ENCODE data around the gene TMEM132D. TPM values are rescaled to one million over a fixed set of nuclear protein-coding genes. Genes with fewer than 3 reads are reported as not detected.

Gene TMEM132D
- total and polyA plus RNA-seq, 4 donors: 0.01 to 0.14 (median 0.08) TPM

DNA sequence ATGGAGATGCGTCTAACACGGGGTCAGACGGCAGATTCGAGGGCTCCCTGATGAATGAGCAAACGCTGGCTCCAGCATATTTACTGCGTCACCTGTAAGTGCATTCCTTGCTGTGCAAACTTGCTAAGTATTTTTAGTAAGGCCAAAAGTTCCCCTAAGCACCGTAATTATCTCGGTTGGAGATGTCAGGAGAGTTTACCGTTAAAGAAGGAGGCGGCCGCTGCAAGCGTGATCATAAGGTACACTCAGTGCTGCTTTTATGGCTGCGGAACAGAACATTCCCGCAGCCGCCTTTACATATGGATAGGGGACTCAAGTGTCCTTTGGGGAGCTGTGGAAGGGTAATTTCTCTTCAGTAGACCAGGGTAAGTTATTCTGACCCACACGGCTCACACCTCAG is 875.0 kb downstream of the TMEM132D start:
- Histone ChIP-seq H3K27me3 (ENCODE audit: control insufficient read depth in 4 of 4, insufficient read depth in 4 of 4, low read length in 3 of 4) (no peaks in the 10 kb centered on the region), H3K4me3 (ENCODE audit: low read depth in 1 of 3, low read length in 3 of 3) (no peak overlapping the region), H3K9ac (ENCODE audit: low read depth in 1 of 2, low read length in 2 of 2) (no peak overlapping the region), H3K9me3 (ENCODE audit: control insufficient read depth in 4 of 4, low read length in 3 of 4) (no peaks in the 10 kb centered on the region), H3K36me3 (ENCODE audit: control insufficient read depth in 4 of 4, insufficient read depth in 3 of 4, low read depth in 1 of 4, low read length in 3 of 4) (no peaks in the 10 kb centered on the region), H3K4me1 (ENCODE audit: control insufficient read depth in 4 of 4, insufficient read depth in 4 of 4, low read length in 3 of 4) (no peaks in the 10 kb centered on the region), H3K27ac (ENCODE audit: low read depth in 1 of 2, low read length in 2 of 2) (no peak overlapping the region)
- TF ChIP-seq HNF4G (IDR thresholded peaks at IDR 0.05): no peak
- TF ChIP-seq RXRA (IDR thresholded peaks at IDR 0.05): no peak
- TF ChIP-seq, protein P1, sequence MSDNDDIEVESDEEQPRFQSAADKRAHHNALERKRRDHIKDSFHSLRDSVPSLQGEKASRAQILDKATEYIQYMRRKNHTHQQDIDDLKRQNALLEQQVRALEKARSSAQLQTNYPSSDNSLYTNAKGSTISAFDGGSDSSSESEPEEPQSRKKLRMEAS (IDR thresholded peaks at IDR 0.05): no peak
- TF ChIP-seq HNF4A (conservative IDR thresholded peaks at IDR 0.05): no peak
- TF ChIP-seq, protein P2, sequence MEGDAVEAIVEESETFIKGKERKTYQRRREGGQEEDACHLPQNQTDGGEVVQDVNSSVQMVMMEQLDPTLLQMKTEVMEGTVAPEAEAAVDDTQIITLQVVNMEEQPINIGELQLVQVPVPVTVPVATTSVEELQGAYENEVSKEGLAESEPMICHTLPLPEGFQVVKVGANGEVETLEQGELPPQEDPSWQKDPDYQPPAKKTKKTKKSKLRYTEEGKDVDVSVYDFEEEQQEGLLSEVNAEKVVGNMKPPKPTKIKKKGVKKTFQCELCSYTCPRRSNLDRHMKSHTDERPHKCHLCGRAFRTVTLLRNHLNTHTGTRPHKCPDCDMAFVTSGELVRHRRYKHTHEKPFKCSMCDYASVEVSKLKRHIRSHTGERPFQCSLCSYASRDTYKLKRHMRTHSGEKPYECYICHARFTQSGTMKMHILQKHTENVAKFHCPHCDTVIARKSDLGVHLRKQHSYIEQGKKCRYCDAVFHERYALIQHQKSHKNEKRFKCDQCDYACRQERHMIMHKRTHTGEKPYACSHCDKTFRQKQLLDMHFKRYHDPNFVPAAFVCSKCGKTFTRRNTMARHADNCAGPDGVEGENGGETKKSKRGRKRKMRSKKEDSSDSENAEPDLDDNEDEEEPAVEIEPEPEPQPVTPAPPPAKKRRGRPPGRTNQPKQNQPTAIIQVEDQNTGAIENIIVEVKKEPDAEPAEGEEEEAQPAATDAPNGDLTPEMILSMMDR (IDR thresholded peaks at IDR 0.05; ENCODE audit: low read depth, low read length, missing input control): no peak
- no peak for TF ChIP-seq SP1 (IDR thresholded peaks at IDR 0.05)
- TF ChIP-seq FOXA1 (IDR thresholded peaks at IDR 0.05): no peak
- TF ChIP-seq, protein P3, sequence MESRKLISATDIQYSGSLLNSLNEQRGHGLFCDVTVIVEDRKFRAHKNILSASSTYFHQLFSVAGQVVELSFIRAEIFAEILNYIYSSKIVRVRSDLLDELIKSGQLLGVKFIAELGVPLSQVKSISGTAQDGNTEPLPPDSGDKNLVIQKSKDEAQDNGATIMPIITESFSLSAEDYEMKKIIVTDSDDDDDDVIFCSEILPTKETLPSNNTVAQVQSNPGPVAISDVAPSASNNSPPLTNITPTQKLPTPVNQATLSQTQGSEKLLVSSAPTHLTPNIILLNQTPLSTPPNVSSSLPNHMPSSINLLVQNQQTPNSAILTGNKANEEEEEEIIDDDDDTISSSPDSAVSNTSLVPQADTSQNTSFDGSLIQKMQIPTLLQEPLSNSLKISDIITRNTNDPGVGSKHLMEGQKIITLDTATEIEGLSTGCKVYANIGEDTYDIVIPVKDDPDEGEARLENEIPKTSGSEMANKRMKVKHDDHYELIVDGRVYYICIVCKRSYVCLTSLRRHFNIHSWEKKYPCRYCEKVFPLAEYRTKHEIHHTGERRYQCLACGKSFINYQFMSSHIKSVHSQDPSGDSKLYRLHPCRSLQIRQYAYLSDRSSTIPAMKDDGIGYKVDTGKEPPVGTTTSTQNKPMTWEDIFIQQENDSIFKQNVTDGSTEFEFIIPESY (IDR thresholded peaks at IDR 0.05): no peak
- no peak for TF ChIP-seq EGR1 (IDR thresholded peaks at IDR 0.05; ENCODE audit: low read depth in 2 of 2)
- no peak for TF ChIP-seq GABPA (IDR thresholded peaks at IDR 0.05 in 1 of 2, conservative IDR thresholded peaks at IDR 0.05 in 1 of 2)
- DNase-seq (ENCODE audit: low spot score): no peak
- WGBS: 66% methylated on average over 16 of the region's 16 CpGs

DNA sequence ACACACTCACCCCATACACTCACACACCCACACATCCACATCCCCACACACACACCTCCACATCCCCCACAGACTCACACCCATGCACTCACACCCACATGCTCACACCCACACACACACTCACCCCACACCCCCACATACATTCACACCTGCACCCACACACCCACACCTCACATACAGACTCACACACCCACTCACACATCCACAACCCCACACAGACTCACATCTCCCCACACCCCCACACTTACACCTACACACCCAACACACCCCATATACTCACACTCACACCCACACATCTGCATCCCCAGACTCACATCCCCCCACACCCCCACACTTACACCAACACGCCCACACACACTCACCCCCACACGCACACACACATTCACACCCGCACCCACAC is 878.8 kb downstream of the TMEM132D start:
- Histone ChIP-seq H3K9ac (ENCODE audit: low read depth in 1 of 2, low read length in 2 of 2) (no peak overlapping the region), H3K27me3 (ENCODE audit: control insufficient read depth in 4 of 4, insufficient read depth in 4 of 4, low read length in 3 of 4) (no peaks in the 10 kb centered on the region), H3K4me1 (ENCODE audit: control insufficient read depth in 4 of 4, insufficient read depth in 4 of 4, low read length in 3 of 4) (no peaks in the 10 kb centered on the region), H3K36me3 (ENCODE audit: control insufficient read depth in 4 of 4, insufficient read depth in 3 of 4, low read depth in 1 of 4, low read length in 3 of 4) (no peaks in the 10 kb centered on the region), H3K9me3 (ENCODE audit: control insufficient read depth in 4 of 4, low read length in 3 of 4) (peaks cover 0 to 4% (median 0%) of the 10 kb centered on the region in 4 donors), H3K27ac (ENCODE audit: low read depth in 1 of 2, low read length in 2 of 2) (no peak overlapping the region), H3K4me3 (ENCODE audit: low read depth in 1 of 3, low read length in 3 of 3) (no peak overlapping the region)
- TF ChIP-seq, protein P4, sequence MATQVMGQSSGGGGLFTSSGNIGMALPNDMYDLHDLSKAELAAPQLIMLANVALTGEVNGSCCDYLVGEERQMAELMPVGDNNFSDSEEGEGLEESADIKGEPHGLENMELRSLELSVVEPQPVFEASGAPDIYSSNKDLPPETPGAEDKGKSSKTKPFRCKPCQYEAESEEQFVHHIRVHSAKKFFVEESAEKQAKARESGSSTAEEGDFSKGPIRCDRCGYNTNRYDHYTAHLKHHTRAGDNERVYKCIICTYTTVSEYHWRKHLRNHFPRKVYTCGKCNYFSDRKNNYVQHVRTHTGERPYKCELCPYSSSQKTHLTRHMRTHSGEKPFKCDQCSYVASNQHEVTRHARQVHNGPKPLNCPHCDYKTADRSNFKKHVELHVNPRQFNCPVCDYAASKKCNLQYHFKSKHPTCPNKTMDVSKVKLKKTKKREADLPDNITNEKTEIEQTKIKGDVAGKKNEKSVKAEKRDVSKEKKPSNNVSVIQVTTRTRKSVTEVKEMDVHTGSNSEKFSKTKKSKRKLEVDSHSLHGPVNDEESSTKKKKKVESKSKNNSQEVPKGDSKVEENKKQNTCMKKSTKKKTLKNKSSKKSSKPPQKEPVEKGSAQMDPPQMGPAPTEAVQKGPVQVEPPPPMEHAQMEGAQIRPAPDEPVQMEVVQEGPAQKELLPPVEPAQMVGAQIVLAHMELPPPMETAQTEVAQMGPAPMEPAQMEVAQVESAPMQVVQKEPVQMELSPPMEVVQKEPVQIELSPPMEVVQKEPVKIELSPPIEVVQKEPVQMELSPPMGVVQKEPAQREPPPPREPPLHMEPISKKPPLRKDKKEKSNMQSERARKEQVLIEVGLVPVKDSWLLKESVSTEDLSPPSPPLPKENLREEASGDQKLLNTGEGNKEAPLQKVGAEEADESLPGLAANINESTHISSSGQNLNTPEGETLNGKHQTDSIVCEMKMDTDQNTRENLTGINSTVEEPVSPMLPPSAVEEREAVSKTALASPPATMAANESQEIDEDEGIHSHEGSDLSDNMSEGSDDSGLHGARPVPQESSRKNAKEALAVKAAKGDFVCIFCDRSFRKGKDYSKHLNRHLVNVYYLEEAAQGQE (IDR thresholded peaks at IDR 0.05): no peak
- TF ChIP-seq RAD21 (IDR thresholded peaks at IDR 0.05) (no peak), FOXA1 (IDR thresholded peaks at IDR 0.05) (no peak), TAF1 (conservative IDR thresholded peaks at IDR 0.05) (no peak), NR2F2 (IDR thresholded peaks at IDR 0.05) (no peak), YY1 (IDR thresholded peaks at IDR 0.05) (no peak), RXRA (IDR thresholded peaks at IDR 0.05) (no peak), GABPA (IDR thresholded peaks at IDR 0.05 in 1 of 2, conservative IDR thresholded peaks at IDR 0.05 in 1 of 2) (no peak), FOXA2 (IDR thresholded peaks at IDR 0.05) (no peak), EGR1 (IDR thresholded peaks at IDR 0.05; ENCODE audit: low read depth in 2 of 2) (no peak), SP1 (IDR thresholded peaks at IDR 0.05) (no peak), HNF4A (conservative IDR thresholded peaks at IDR 0.05) (no peak), HNF4G (IDR thresholded peaks at IDR 0.05) (no peak), JUND (IDR thresholded peaks at IDR 0.05) (no peak)
- TF ChIP-seq, protein P5, sequence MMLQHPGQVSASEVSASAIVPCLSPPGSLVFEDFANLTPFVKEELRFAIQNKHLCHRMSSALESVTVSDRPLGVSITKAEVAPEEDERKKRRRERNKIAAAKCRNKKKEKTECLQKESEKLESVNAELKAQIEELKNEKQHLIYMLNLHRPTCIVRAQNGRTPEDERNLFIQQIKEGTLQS (IDR thresholded peaks at IDR 0.05): no peak
- TF ChIP-seq, protein P1 (IDR thresholded peaks at IDR 0.05): no peak
- TF ChIP-seq, protein P2 (IDR thresholded peaks at IDR 0.05; ENCODE audit: low read depth, low read length, missing input control): no peak
- TF ChIP-seq, protein P3 (IDR thresholded peaks at IDR 0.05): no peak
- WGBS: 87% methylated on average over 3 of the region's 3 CpGs
- DNase-seq (ENCODE audit: low spot score): no peak

All from liver (tissue), 9 donors.